TTC549 (cell line): ENCODE data around the gene OGFOD2.

ENCODE experiments used
- FAIRE-seq: peaks from 2 replicates; lab custom pipeline; 2012; peaks lifted over from hg19 to GRCh38; lab: Jason Lieb, UNC

Gene OGFOD2

GRCh38 chr12:122977655-122978392, 2.8 kb downstream of the OGFOD2 start:
- FAIRE-seq: no peak

- no peak for FAIRE-seq
Measured at GRCh38 chr12:122978507-122978955, 3.5 kb downstream of the OGFOD2 start.

GRCh38 chr12:122979001-122979907, 4.2 kb downstream of the OGFOD2 start:
- FAIRE-seq: no peak

- no peak for FAIRE-seq
Measured at GRCh38 chr12:122979908-122980182, 4.8 kb downstream of the OGFOD2 start.

- FAIRE-seq: no peak
Measured at GRCh38 chr12:122980183-122981035, 5.4 kb downstream of the OGFOD2 start, which contains the start of gene ARL6IP4. ARL6IP4 (plus strand) TSS chr12:122980681; CDS start chr12:122981140, 459 bp downstream.

- FAIRE-seq: no peak
Measured at GRCh38 chr12:122981036-122981471, 6.0 kb downstream of the OGFOD2 start.

- FAIRE-seq: no peak
Measured at GRCh38 chr12:122981587-122982476, 6.8 kb downstream of the OGFOD2 start.

GRCh38 chr12:122982477-122982815, 7.4 kb downstream of the OGFOD2 start:
- no peak for FAIRE-seq

- FAIRE-seq: no peak
Measured at GRCh38 chr12:122982963-122983788, 8.1 kb downstream of the OGFOD2 start.

GRCh38 chr12:122983789-122984515, 8.9 kb downstream of the OGFOD2 start:
- FAIRE-seq: no peak

GRCh38 chr12:122984612-122985337, 9.7 kb downstream of the OGFOD2 start:
- no peak for FAIRE-seq

GRCh38 chr12:122985338-122986257, 10.6 kb downstream of the OGFOD2 start:
- FAIRE-seq: no peak

- FAIRE-seq: no peak
Measured at GRCh38 chr12:122986258-122986871, 11.3 kb downstream of the OGFOD2 start.

- no peak for FAIRE-seq
Measured at GRCh38 chr12:122987086-122987951, 12.3 kb downstream of the OGFOD2 start.

GRCh38 chr12:122988036-122988435, 13.0 kb downstream of the OGFOD2 start:
- no peak for FAIRE-seq

- FAIRE-seq: no peak
Measured at GRCh38 chr12:122988612-122989212, 13.7 kb downstream of the OGFOD2 start.
